ENCODE measurements around the gene ACSL1. TPM values are rescaled to one million over a fixed set of nuclear protein-coding genes. Genes with fewer than 3 reads are reported as not detected.

Gene ACSL1
- total RNA-seq, 1 donor from 2014 or later: 4.3 TPM

DNA sequence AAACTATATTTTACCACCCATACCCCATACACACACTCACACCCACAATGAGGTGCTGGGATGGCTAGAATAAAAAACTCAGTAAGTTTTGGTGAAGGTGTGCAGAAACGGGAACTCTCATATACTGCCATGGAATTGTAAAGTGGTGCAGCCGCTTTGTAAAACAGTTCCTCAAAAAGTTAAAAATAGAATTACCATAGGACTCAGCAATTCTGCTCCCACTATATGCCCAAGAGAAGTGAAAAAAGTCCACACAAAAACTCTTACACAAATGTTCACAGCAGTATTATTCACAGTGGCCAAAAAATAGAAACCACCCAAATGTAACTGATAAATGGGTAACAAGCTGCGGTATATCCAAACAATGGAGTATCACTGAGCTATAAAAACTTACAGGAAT, 98.3 kb downstream of the ACSL1 start:
- DNase-seq (ENCODE audit: low spot score): no peak
- H3K27me3 Mint-ChIP-seq (ENCODE audit: unreplicated experiment): no peaks in the 10 kb centered on the region
- no peak overlapping the region for H3K4me3 Mint-ChIP-seq (ENCODE audit: unreplicated experiment)
- H3K36me3 Mint-ChIP-seq (ENCODE audit: low read depth, unreplicated experiment): no peaks in the 10 kb centered on the region
- TF ChIP-seq, protein P1, sequence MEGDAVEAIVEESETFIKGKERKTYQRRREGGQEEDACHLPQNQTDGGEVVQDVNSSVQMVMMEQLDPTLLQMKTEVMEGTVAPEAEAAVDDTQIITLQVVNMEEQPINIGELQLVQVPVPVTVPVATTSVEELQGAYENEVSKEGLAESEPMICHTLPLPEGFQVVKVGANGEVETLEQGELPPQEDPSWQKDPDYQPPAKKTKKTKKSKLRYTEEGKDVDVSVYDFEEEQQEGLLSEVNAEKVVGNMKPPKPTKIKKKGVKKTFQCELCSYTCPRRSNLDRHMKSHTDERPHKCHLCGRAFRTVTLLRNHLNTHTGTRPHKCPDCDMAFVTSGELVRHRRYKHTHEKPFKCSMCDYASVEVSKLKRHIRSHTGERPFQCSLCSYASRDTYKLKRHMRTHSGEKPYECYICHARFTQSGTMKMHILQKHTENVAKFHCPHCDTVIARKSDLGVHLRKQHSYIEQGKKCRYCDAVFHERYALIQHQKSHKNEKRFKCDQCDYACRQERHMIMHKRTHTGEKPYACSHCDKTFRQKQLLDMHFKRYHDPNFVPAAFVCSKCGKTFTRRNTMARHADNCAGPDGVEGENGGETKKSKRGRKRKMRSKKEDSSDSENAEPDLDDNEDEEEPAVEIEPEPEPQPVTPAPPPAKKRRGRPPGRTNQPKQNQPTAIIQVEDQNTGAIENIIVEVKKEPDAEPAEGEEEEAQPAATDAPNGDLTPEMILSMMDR (IDR thresholded peaks at IDR 0.05; ENCODE audit: unreplicated experiment): no peak
- H3K9me3 Mint-ChIP-seq (ENCODE audit: unreplicated experiment): no peaks in the 10 kb centered on the region
- peaks cover 2% of the 10 kb centered on the region for H3K4me1 Mint-ChIP-seq (ENCODE audit: unreplicated experiment)
- H3K27ac Mint-ChIP-seq (ENCODE audit: unreplicated experiment): no peak overlapping the region

DNA sequence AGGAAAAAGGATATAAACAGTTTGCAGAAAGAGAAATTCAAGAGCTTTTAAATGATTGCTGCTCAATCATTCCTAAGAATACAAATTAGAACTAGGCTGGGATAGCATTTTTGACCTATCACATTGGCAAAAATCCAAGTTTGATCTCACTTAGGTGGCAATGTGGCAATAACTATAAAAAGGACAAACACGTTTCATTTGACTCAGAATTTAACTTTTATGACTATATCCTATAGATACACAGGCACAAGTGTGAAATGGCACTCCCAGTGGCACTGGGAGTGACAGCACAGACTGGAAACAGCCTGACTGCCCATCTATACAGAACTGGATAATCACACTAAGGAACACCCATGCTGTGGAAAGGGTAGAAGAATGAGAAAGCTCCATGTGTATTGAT, 103.0 kb downstream of the ACSL1 start:
- H3K9me3 Mint-ChIP-seq (ENCODE audit: unreplicated experiment): no peaks in the 10 kb centered on the region
- no peak overlapping the region for H3K4me3 Mint-ChIP-seq (ENCODE audit: unreplicated experiment)
- DNase-seq (ENCODE audit: low spot score): no peak
- TF ChIP-seq, protein P1 (IDR thresholded peaks at IDR 0.05; ENCODE audit: unreplicated experiment): no peak
- H3K27ac Mint-ChIP-seq (ENCODE audit: unreplicated experiment): no peak overlapping the region
- H3K4me1 Mint-ChIP-seq (ENCODE audit: unreplicated experiment): peaks cover 7% of the 10 kb centered on the region
- peaks cover 1% of the 10 kb centered on the region for H3K27me3 Mint-ChIP-seq (ENCODE audit: unreplicated experiment)
- peaks cover 13% of the 10 kb centered on the region for H3K36me3 Mint-ChIP-seq (ENCODE audit: low read depth, unreplicated experiment)

DNA sequence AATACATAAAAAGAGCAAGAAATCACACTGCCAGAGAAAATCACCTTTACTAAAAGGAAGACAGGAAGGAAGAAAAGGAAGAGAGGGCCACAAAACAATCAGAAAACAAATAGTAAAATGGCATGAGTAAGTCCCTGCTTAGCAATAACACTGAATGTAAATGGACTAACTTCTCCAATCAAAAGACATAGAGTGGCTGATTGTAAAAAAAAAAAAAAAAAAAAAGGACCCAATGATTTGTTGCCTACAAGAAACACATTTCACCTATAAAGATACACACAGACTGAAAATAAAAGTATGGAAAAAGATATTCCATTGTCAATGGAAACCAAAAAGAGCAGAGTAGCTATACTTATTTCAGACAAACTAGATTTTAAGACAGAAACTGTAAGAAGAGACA, 104.5 kb downstream of the ACSL1 start:
- peaks cover 7% of the 10 kb centered on the region for H3K4me1 Mint-ChIP-seq (ENCODE audit: unreplicated experiment)
- peaks cover 1% of the 10 kb centered on the region for H3K27me3 Mint-ChIP-seq (ENCODE audit: unreplicated experiment)
- DNase-seq (ENCODE audit: low spot score): no peak
- peaks cover 13% of the 10 kb centered on the region for H3K36me3 Mint-ChIP-seq (ENCODE audit: low read depth, unreplicated experiment)
- TF ChIP-seq, protein P1 (IDR thresholded peaks at IDR 0.05; ENCODE audit: unreplicated experiment): no peak
- H3K9me3 Mint-ChIP-seq (ENCODE audit: unreplicated experiment): no peaks in the 10 kb centered on the region
- no peak overlapping the region for H3K27ac Mint-ChIP-seq (ENCODE audit: unreplicated experiment)
- no peak overlapping the region for H3K4me3 Mint-ChIP-seq (ENCODE audit: unreplicated experiment)

DNA sequence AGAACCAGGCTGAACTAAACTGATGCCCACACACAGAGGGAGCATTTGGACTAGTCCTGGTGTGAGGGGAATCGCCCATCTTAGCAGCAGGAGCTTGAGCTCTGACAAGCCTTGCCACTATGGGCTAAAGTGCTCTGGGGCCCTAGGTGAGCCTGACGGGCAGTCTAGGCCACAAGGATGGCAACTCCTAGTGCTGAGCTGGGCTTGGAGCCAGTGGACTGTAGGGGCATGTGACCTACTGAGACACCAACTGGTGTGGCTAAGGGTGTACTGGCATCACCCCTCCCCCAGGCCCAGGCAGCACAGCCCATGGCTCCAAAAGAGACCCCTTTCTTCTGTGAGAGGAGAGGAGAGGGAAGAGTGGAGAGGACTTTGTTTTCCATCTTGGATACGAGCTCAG, 106.4 kb downstream of the ACSL1 start:
- no peaks in the 10 kb centered on the region for H3K9me3 Mint-ChIP-seq (ENCODE audit: unreplicated experiment)
- H3K27ac Mint-ChIP-seq (ENCODE audit: unreplicated experiment): no peak overlapping the region
- no peak for DNase-seq (ENCODE audit: low spot score)
- H3K36me3 Mint-ChIP-seq (ENCODE audit: low read depth, unreplicated experiment): peaks cover 13% of the 10 kb centered on the region
- peaks cover 7% of the 10 kb centered on the region for H3K4me1 Mint-ChIP-seq (ENCODE audit: unreplicated experiment)
- peaks cover 1% of the 10 kb centered on the region for H3K27me3 Mint-ChIP-seq (ENCODE audit: unreplicated experiment)
- H3K4me3 Mint-ChIP-seq (ENCODE audit: unreplicated experiment): no peak overlapping the region
- TF ChIP-seq, protein P1 (IDR thresholded peaks at IDR 0.05; ENCODE audit: unreplicated experiment): no peak

DNA sequence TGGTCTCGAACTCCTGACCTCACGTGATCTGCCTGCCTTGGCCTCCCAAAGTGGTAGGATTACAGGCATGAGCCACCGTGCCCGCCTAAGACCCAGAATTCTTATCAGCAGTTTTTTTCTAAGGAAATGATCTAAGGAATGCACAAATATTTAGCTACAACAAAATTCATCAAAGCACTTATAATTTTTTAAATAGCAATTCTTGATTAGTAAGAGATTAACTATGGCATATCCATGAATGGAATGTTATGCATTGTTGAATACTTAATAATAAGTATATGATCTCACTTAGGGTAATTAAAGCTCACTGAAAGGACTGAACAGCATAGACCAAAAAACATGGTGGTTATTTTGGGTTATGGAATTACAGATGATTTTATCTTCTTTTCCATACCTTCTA, 110.2 kb downstream of the ACSL1 start:
- Mint-ChIP-seq H3K36me3 (ENCODE audit: low read depth, unreplicated experiment) (peaks cover 6% of the 10 kb centered on the region), H3K4me1 (ENCODE audit: unreplicated experiment) (peaks cover 7% of the 10 kb centered on the region), H3K27ac (ENCODE audit: unreplicated experiment) (no peak overlapping the region), H3K27me3 (ENCODE audit: unreplicated experiment) (peaks cover 1% of the 10 kb centered on the region), H3K9me3 (ENCODE audit: unreplicated experiment) (no peaks in the 10 kb centered on the region), H3K4me3 (ENCODE audit: unreplicated experiment) (no peak overlapping the region)
- TF ChIP-seq, protein P1 (IDR thresholded peaks at IDR 0.05; ENCODE audit: unreplicated experiment): no peak
- no peak for DNase-seq (ENCODE audit: low spot score)
